ENCODE data around the gene RAB11FIP4. TPM values are rescaled to one million over a fixed set of nuclear protein-coding genes. Genes with fewer than 3 reads are reported as not detected.

The RAB11FIP4 gene
- total and polyA plus RNA-seq, 10 of the 15 experiments (the other 5 are each of a cell fraction or from before 2014, with no cell fraction given), result 1.4 to 27.0 (median 17.6) TPM

- H3K4me1 ChIP-seq (ENCODE audit: control insufficient read depth, insufficient read depth, low read length), result peaks cover 4% of the 10 kb centered on the region; the same call in 1 of the 2 replicates
- WGBS (ENCODE audit: insufficient coverage, insufficient replicate concordance, low lambda C conversion rate, missing lambda C conversion rate), result 41% methylated on average over 7 of the region's 7 CpGs
- CTCF ChIA-PET, result interaction anchor here (1.0 to 1.3 kb wide), 2 partner anchors 9 to 13 kb away, joined by 3 read pairs; no protein-coding TSS in a partner anchor
- intact Hi-C loops (cut with micrococcal nuclease; ENCODE audit: unreplicated experiment) (no loop called here), in situ Hi-C loops (cut with MboI) (no loop called here)
- SMC1A ChIA-PET (ENCODE audit: uncharacterized antibody, unreplicated experiment), result interaction anchor here (0.6 to 1.2 kb wide), 2 partner anchors 8 to 10 kb away, joined by 3 to 4 read pairs; no protein-coding TSS in a partner anchor
- no peak overlapping the region for H3K9ac ChIP-seq (ENCODE audit: control insufficient read depth, insufficient read depth, low read length)
- FAIRE-seq (no peak), ATAC-seq (no peak), DNase-seq (ENCODE audit: low read depth, low spot score) (no peak)
- no peaks in the 10 kb centered on the region for H3K36me3 ChIP-seq (ENCODE audit: control insufficient read depth in 2 of 2, insufficient read depth in 2 of 2, low read length in 1 of 2)
- RAD21 ChIA-PET (ENCODE audit: unreplicated experiment), result no interaction called here
- H3K9me3 ChIP-seq (replicated peaks; ENCODE audit: control insufficient read depth, insufficient read depth, low read length), result no peaks in the 10 kb centered on the region
- no peaks in the 10 kb centered on the region for H3K79me2 ChIP-seq (ENCODE audit: control insufficient read depth, insufficient read depth, low read length)
- H3K4me3 ChIP-seq, result no peak overlapping the region
- BruUV-seq (replicated peaks), result no TSS peak
- H3K27ac ChIP-seq (ENCODE audit: control insufficient read depth, insufficient read depth), result no peak overlapping the region
- H3K4me2 ChIP-seq (ENCODE audit: control insufficient read depth, insufficient read depth), result no peak overlapping the region
- no peak overlapping the region for H2AFZ ChIP-seq (ENCODE audit: control insufficient read depth, low read depth, low read length)
- POLR2A ChIA-PET, result interaction anchor here (1.8 kb wide), 1 partner anchor 10 kb away, joined by 5 read pairs; no protein-coding TSS in a partner anchor
- H3K27me3 ChIP-seq (replicated peaks in 1 of 2; ENCODE audit: control insufficient read depth in 2 of 2, insufficient read depth in 2 of 2, low read length in 1 of 2), result no peaks in the 10 kb centered on the region; a peak in 1 of 4 replicates
- H4K20me1 ChIP-seq (ENCODE audit: control insufficient read depth, insufficient read depth), result no peaks in the 10 kb centered on the region
- TF ChIP-seq ZNF24 (IDR thresholded peaks at IDR 0.05) (no peak), FOXK2 (IDR thresholded peaks at IDR 0.05) (no peak), RB1 (IDR thresholded peaks at IDR 0.05; ENCODE audit: borderline replicate concordance) (no peak), ESRRA (IDR thresholded peaks at IDR 0.05; ENCODE audit: low read length) (no peak)
Observed at GRCh38 chr17:31572341-31572740, 180.9 kb downstream of the RAB11FIP4 start.

GRCh38 chr17:31573047-31573446 is 181.6 kb downstream of the RAB11FIP4 start:
- Histone ChIP-seq H3K9ac (ENCODE audit: control insufficient read depth, insufficient read depth, low read length) (no peak overlapping the region), H3K79me2 (ENCODE audit: control insufficient read depth, insufficient read depth, low read length) (no peaks in the 10 kb centered on the region), H3K4me1 (ENCODE audit: control insufficient read depth, insufficient read depth, low read length) (peaks cover 4% of the 10 kb centered on the region; the same call in 1 of the 2 replicates), H4K20me1 (ENCODE audit: control insufficient read depth, insufficient read depth) (no peaks in the 10 kb centered on the region), H2AFZ (ENCODE audit: control insufficient read depth, low read depth, low read length) (no peak overlapping the region), H3K4me2 (ENCODE audit: control insufficient read depth, insufficient read depth) (no peak overlapping the region), H3K9me3 (replicated peaks; ENCODE audit: control insufficient read depth, insufficient read depth, low read length) (no peaks in the 10 kb centered on the region), H3K27ac (ENCODE audit: control insufficient read depth, insufficient read depth) (no peak overlapping the region), H3K27me3 (replicated peaks in 1 of 2; ENCODE audit: control insufficient read depth in 2 of 2, insufficient read depth in 2 of 2, low read length in 1 of 2) (no peaks in the 10 kb centered on the region; a peak in 2 of 4 replicates), H3K4me3 (no peak overlapping the region), H3K36me3 (ENCODE audit: control insufficient read depth in 2 of 2, insufficient read depth in 2 of 2, low read length in 1 of 2) (no peaks in the 10 kb centered on the region)
- ChIA-PET POLR2A (interaction anchor here (1.1 to 1.8 kb wide), 2 partner anchors 9 to 12 kb away, joined by 3 to 5 read pairs; no protein-coding TSS in a partner anchor), RAD21 (ENCODE audit: unreplicated experiment) (no interaction called here), SMC1A (ENCODE audit: uncharacterized antibody, unreplicated experiment) (interaction anchor here (1.2 kb wide), 1 partner anchor 10 kb away, joined by 3 read pairs; no protein-coding TSS in a partner anchor), CTCF (interaction anchor here (1.3 to 1.9 kb wide), 2 partner anchors 12 to 269 kb away, joined by 3 to 6 read pairs; no protein-coding TSS in a partner anchor)
- intact Hi-C loops (cut with micrococcal nuclease; ENCODE audit: unreplicated experiment) (no loop called here), in situ Hi-C loops (cut with MboI) (no loop called here)
- BruUV-seq (replicated peaks), result no TSS peak
- FAIRE-seq, result no peak
- no peak for DNase-seq (ENCODE audit: low read depth, low spot score)
- WGBS (ENCODE audit: insufficient coverage, insufficient replicate concordance, low lambda C conversion rate, missing lambda C conversion rate), result 41% methylated on average over 6 of the region's 6 CpGs
- no peak for ATAC-seq
- no peak for TF ChIP-seq POU2F2 (IDR thresholded peaks at IDR 0.05; ENCODE audit: borderline replicate concordance, low read depth, low read length)
- no peak for TF ChIP-seq RAD51 (IDR thresholded peaks at IDR 0.05)
- TF ChIP-seq HSF1 (IDR thresholded peaks at IDR 0.05; ENCODE audit: low read depth, low read length), result no peak
- TF ChIP-seq RELA (IDR thresholded peaks at IDR 0.05; ENCODE audit: borderline replicate concordance, partially characterized antibody), result no peak
- no peak for TF ChIP-seq ZNF687 (IDR thresholded peaks at IDR 0.05)
- no peak for TF ChIP-seq FOXK2 (IDR thresholded peaks at IDR 0.05)
- no peak for TF ChIP-seq EZH2 (IDR thresholded peaks at IDR 0.05; ENCODE audit: borderline replicate concordance, control insufficient read depth, low read depth, low read length)
